ENCODE data around the gene HHIPL1.
A peak's percentile ranks its signal among the peaks of the same experiment; 100 is the strongest.

The HHIPL1 gene

DNA sequence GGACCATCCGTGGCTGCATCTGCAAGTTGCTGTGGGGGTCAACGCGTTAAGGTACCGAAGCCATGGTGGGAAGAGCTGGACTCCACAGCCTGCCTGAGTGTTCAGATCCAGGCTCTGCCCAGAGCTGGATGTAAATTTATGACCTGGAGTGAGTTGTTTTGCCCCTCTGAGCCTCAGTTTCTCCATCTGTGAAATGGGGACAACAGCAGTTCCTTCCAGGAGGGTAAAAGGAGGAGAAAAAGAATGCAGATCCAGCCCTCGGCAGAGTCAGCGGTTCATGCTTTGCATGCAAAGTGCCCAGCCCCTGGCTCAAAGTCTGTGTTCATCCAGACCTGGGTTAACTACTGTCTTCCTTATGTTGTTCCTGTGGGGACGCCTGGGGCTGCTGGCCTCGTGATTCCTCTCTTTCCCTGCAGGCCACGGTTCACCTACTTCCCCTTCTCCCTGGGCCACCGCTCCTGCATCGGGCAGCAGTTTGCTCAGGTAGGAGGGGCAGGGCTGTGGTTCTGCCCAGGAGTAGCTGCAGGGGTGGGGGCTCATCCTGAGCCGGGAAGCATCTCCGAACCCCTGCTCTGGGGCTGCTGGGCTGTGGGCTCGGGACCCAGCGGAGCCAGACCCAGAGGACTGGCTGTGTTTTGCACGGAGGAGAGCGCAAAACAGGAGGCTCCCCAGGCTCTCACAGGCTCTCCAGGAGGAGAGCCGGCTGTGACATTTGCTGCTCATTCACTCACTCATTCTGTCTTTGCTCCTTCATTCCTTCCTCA, 81.0 kb downstream of the HHIPL1 start:
- TF ChIP-seq, protein P1, sequence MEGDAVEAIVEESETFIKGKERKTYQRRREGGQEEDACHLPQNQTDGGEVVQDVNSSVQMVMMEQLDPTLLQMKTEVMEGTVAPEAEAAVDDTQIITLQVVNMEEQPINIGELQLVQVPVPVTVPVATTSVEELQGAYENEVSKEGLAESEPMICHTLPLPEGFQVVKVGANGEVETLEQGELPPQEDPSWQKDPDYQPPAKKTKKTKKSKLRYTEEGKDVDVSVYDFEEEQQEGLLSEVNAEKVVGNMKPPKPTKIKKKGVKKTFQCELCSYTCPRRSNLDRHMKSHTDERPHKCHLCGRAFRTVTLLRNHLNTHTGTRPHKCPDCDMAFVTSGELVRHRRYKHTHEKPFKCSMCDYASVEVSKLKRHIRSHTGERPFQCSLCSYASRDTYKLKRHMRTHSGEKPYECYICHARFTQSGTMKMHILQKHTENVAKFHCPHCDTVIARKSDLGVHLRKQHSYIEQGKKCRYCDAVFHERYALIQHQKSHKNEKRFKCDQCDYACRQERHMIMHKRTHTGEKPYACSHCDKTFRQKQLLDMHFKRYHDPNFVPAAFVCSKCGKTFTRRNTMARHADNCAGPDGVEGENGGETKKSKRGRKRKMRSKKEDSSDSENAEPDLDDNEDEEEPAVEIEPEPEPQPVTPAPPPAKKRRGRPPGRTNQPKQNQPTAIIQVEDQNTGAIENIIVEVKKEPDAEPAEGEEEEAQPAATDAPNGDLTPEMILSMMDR (IDR thresholded peaks at IDR 0.05) = no peak
- peak; percentile 62 for DNase-seq (ENCODE audit: low spot score)
- Histone ChIP-seq H3K4me3 (no peak overlapping the region), H3K27ac (no peak overlapping the region)

DNA sequence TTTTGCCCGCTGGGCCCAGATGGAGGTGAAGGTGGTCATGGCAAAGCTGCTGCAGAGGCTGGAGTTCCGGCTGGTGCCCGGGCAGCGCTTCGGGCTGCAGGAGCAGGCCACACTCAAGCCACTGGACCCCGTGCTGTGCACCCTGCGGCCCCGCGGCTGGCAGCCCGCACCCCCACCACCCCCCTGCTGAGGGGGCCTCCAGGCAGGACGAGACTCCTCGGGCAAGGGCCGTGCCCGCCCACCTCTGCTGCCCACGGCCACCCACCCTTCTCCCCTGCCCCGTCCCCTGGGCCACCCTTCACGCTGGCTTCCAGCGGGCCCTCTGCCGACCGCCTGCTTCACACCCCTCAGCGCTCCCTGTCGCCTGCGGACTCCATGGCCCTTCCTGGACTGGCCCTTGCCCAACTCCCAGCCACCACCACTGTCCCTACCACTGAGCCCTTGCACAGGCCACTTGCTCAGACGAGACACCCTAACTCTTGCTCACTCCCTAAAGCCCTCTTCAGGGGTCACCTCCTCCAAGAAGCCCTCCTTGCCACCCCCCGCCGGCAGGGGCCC, 81.7 kb downstream of the HHIPL1 start:
- Histone ChIP-seq H3K27ac (no peak overlapping the region), H3K4me3 (no peak overlapping the region)
- TF ChIP-seq, protein P1 (IDR thresholded peaks at IDR 0.05) = no peak
- DNase-seq (ENCODE audit: low spot score) = peak; percentile 58

- H3K4me3 ChIP-seq = no peak overlapping the region
Measured at GRCh38 chr14:99727096-99727870, 82.4 kb downstream of the HHIPL1 start.

DNA sequence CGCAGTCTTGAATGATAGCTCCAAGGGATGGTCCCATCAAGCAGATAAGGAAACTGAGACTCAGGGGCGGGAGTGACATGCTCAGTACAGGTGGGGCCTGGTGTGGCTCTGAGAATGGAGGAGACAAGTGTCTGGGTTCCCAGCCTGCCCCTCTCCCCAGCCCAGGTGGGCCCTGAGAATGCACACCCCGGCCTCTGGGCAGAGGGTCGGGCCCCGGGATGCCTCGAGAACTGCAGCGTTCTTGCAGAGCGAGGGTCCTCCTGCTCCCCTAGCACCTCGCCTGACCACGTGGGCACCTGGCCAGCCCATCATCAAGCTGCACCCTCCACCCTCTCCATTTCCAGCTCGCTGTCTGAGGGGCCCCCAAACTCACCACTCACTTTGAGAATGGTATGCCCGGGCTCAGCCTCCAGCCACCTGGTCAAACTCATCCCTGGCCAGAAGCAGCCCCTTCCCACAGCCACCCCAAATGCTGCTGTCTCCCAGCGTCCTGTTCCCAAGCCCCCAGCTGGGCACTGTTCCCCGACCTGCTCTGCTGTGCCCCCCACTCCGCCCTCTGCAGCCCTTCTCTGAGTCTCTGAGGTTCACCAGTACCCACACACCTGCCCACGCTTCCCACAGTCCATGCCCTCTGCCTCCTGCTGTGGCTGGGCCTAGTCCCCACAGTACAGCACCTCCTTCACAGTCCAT, 83.4 kb downstream of the HHIPL1 start:
- no peak overlapping the region for H3K27ac ChIP-seq
- TF ChIP-seq, protein P1 (IDR thresholded peaks at IDR 0.05) = no peak
- H3K4me3 ChIP-seq = no peak overlapping the region
- DNase-seq (ENCODE audit: low spot score) = peak; percentile 54

More at GRCh38 chr14:99727096-99727870, 82.4 kb downstream of the HHIPL1 start:
- no peak overlapping the region for H3K27ac ChIP-seq
- TF ChIP-seq, protein P1 (IDR thresholded peaks at IDR 0.05) = no peak
- DNase-seq (ENCODE audit: low spot score) = peak; percentile 65

DNA sequence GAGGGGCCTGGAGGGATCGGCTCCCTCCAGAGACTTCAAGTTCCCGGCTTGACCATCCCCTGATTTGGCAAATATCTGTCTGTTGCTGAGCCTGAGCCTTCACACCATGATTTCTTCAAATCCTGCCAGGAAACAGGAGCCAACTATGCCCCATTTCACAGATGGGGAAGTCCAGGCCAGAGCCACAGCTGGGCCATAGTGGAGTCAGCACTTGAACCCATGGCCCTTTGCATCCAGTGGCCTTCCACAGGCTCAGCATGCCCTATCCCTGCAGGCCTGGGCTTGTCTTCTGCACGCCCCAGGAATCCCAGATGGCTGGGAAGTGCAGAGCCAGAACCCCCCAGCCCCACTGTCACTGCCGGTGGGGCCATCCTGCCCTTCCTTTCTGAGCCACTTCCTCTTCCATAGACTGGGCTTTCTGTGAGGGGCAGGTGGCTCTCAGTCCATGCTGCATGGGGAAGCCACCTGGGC, 84.1 kb downstream of the HHIPL1 start:
- TF ChIP-seq, protein P1 (IDR thresholded peaks at IDR 0.05) = no peak
- peak; percentile 61 for DNase-seq (ENCODE audit: low spot score)
- Histone ChIP-seq H3K4me3 (no peak overlapping the region), H3K27ac (no peak overlapping the region)

Data from coronary artery (tissue), 2 donors.